ENCODE measurements around the gene MTERF4. TPM values are rescaled to one million over a fixed set of nuclear protein-coding genes. Genes with fewer than 3 reads are reported as not detected.
A peak's percentile ranks its signal among the peaks of the same experiment; 100 is the strongest.

The MTERF4 gene
- polyA plus RNA-seq, 6 donors from 2014 or later = 45.7 to 71.2 (median 58.3) TPM

DNA sequence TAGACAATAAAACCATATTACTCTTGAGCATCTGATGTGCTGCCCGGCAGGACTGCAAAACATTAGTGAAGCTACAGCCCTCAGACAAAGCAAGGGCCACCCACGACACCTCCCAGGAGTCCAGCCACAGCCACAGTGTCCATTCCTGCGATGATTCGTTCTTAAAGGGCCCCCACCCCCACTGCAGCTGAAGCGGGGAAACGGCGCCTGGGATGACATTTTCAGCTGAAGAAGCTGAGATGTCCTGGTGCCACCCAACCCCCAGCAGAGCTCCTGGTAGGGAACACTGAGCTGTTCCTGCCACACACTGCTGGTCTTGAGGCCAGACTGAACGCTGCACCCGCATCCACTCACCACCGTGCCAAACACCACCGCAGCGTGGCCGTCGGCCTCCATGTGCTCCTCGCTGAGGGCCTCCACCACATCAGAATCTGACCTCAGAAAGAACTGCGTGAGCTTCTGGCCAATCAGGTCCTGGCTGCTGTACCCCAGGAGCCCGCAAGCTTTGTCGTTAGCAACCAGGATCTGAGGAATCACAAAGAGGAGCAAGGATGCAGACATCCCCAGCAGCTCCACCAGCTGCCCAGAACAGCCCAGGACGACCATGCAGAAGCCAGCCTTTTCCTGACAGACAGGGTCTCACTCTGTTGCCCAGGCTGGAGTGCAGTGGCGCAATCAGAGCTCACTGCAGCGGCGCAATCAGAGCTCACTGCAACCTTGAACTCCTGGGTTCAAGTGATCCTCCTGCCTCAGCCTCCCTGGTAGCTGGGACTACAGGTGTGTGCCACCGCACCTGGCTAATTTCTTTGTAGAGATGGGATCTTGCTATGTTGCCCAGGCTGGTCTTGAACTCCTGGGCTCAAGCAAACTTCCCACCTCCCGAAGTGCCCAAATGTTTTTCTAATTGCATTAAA lies 37.7 kb upstream of the MTERF4 start:
- H3K4me1 Mint-ChIP-seq = peaks cover 8 to 10% (median 9%) of the 10 kb centered on the region in 3 donors
- peak overlapping the region in 2 of 8 donors; percentile 3 to 25 for H3K4me3 Mint-ChIP-seq
- no peak for DNase-seq
- H3K27ac Mint-ChIP-seq = peak overlapping the region in 1 of 6 donors; percentile 28
- no peak for ATAC-seq (ENCODE audit: low read depth in 2 of 2)
- no peaks in the 10 kb centered on the region for H3K9me3 Mint-ChIP-seq
- H3K27me3 Mint-ChIP-seq = no peaks in the 10 kb centered on the region
- H3K36me3 Mint-ChIP-seq = peaks cover 0 to 11% of the 10 kb centered on the region in 2 donors

GRCh38 chr2:241138471-241138870 lies 36.4 kb upstream of the MTERF4 start:
- H3K4me1 Mint-ChIP-seq = peaks cover 8 to 10% (median 9%) of the 10 kb centered on the region in 3 donors

GRCh38 chr2:241137276-241138190 lies 35.4 kb upstream of the MTERF4 start:
- peaks cover 8 to 10% (median 9%) of the 10 kb centered on the region in 3 donors for H3K4me1 Mint-ChIP-seq
- no peaks in the 10 kb centered on the region for H3K9me3 Mint-ChIP-seq
- H3K36me3 Mint-ChIP-seq = peaks cover 2 to 20% of the 10 kb centered on the region in 2 donors
- H3K4me3 Mint-ChIP-seq = peak overlapping the region in 1 of 8 donors; percentile 60
- H3K27ac Mint-ChIP-seq = no peak overlapping the region
- no peak for ATAC-seq (ENCODE audit: low read depth in 2 of 2)
- H3K27me3 Mint-ChIP-seq = no peaks in the 10 kb centered on the region
- no peak for DNase-seq

More at GRCh38 chr2:241138471-241138870, 36.4 kb upstream of the MTERF4 start:
- no peak overlapping the region for H3K27ac Mint-ChIP-seq
- no peak for DNase-seq
- no peaks in the 10 kb centered on the region for H3K27me3 Mint-ChIP-seq
- no peak overlapping the region for H3K4me3 Mint-ChIP-seq
- H3K9me3 Mint-ChIP-seq = no peaks in the 10 kb centered on the region
- H3K36me3 Mint-ChIP-seq = peaks cover 0 to 11% of the 10 kb centered on the region in 2 donors
- no peak for ATAC-seq (ENCODE audit: low read depth in 2 of 2)

GRCh38 chr2:241136661-241137260 lies 34.7 kb upstream of the MTERF4 start:
- H3K4me3 Mint-ChIP-seq = no peak overlapping the region
- no peak for DNase-seq
- ATAC-seq (ENCODE audit: low read depth in 2 of 2) = no peak
- no peaks in the 10 kb centered on the region for H3K9me3 Mint-ChIP-seq
- H3K4me1 Mint-ChIP-seq = peaks cover 4 to 5% (median 4%) of the 10 kb centered on the region in 3 donors
- H3K27ac Mint-ChIP-seq = no peak overlapping the region
- H3K27me3 Mint-ChIP-seq = no peaks in the 10 kb centered on the region
- H3K36me3 Mint-ChIP-seq = peaks cover 4 to 14% of the 10 kb centered on the region in 2 donors

- ATAC-seq (ENCODE audit: low read depth in 2 of 2) (no peak), DNase-seq (no peak)
- no peak overlapping the region for H3K27ac Mint-ChIP-seq
- H3K4me3 Mint-ChIP-seq = no peak overlapping the region
- H3K4me1 Mint-ChIP-seq = peaks cover 0 to 4% (median 0%) of the 10 kb centered on the region in 3 donors
- H3K36me3 Mint-ChIP-seq = peaks cover 4 to 10% of the 10 kb centered on the region in 2 donors
- no peaks in the 10 kb centered on the region for H3K27me3 Mint-ChIP-seq
- H3K9me3 Mint-ChIP-seq = no peaks in the 10 kb centered on the region
Measured at GRCh38 chr2:241136191-241136590, 34.1 kb upstream of the MTERF4 start.

DNA sequence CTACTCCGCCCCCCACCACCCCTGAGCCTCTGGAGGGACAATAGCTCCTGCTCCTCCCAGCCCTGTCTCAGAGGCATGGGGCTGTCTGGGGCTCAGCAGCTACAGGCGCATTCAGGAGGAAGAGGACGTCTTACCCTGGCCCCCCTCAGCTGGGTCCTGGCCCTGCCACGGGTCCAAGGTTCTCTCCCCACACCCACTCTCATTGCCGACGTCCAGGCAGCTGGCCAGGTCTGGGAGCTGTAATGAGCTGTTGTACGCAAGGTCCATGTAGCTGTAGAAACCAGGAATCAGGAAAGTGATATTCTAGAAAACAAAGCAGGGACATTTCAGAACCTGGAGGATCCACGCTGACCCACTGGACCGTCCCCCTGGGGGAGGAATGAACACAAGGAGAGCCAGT lies 33.6 kb upstream of the MTERF4 start:
- Mint-ChIP-seq H3K4me3 (no peak overlapping the region), H3K4me1 (peaks cover 0 to 4% (median 3%) of the 10 kb centered on the region in 3 donors), H3K27me3 (no peaks in the 10 kb centered on the region), H3K27ac (no peak overlapping the region), H3K9me3 (no peaks in the 10 kb centered on the region), H3K36me3 (peaks cover 4 to 10% of the 10 kb centered on the region in 2 donors)
- ATAC-seq (ENCODE audit: low read depth in 2 of 2) = no peak
- DNase-seq = no peak

DNA sequence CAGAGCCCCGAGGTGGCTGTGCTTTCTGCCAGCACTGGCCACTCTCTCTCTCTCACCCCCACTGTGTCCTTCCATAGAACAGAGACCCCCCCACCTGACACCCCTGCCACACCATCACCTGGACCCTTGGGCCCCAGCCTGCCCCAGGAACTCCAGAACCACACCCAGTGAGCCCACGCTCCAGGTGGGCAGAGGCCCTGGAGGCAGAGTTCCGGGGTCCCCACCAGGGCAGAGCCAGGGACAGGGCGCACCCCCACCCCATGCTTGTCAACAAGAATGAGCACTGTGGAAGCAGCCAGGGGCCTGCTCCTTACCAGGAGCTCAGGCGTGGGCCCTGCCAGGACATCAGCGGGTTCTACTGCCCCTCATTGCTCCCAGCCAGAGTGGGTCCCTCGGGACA lies 32.6 kb upstream of the MTERF4 start:
- Mint-ChIP-seq H3K9me3 (no peaks in the 10 kb centered on the region), H3K4me3 (no peak overlapping the region), H3K36me3 (peaks cover 4 to 10% of the 10 kb centered on the region in 2 donors), H3K4me1 (peaks cover 0 to 6% (median 4%) of the 10 kb centered on the region in 3 donors), H3K27ac (no peak overlapping the region), H3K27me3 (no peaks in the 10 kb centered on the region)
- DNase-seq (no peak), ATAC-seq (ENCODE audit: low read depth in 2 of 2) (no peak)

- Mint-ChIP-seq H3K9me3 (no peaks in the 10 kb centered on the region), H3K27me3 (no peaks in the 10 kb centered on the region), H3K4me1 (peaks cover 6 to 14% (median 12%) of the 10 kb centered on the region in 3 donors), H3K4me3 (no peak overlapping the region), H3K27ac (peak overlapping the region in 2 of 6 donors; percentile 23 to 33), H3K36me3 (peaks cover 4 to 10% of the 10 kb centered on the region in 2 donors)
- DNase-seq (no peak), ATAC-seq (ENCODE audit: low read depth in 2 of 2) (no peak)
Measured at GRCh38 chr2:241133436-241133820, 31.3 kb upstream of the MTERF4 start.

DNA sequence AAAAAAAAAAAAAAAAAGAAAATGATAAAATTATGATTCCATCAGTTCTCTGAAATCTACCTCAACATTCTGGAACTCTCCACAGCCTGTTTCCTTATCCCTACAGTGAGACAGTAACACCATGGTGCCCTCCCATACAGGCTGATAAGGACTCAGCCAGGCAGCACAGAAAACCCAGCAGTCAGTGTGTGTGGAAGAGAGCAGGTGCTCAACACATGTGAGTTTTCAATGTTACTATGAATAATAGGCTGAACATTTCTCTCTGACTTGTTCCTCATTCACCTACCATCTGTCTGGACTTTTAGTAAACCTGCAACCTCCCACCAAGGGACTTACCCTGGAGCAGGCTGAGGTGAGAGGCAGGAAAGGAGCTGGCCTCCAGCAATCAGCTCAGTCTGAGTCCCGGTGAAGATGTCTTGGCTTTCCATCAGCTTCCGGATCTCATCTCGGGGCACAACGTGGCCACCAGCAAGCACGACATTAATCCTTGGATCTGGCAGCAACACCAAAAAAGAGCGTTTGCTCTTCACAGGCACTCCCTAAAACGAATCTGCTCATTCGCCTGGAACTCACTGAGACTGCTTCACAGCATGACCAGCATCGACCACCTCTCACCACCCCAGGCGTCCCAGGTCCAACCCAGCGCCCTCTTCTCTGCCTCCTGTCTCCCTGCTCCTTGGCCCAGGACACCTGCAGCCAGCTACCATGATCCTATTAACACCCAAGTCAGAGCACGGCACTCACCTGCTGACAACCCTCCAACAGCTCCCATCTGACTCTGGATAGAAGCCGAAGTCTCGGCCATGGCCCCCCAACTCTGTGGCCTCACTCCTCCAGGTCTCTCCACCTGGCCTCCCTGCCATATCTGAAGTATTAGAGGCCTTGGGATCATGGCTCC lies 30.7 kb upstream of the MTERF4 start:
- H3K36me3 Mint-ChIP-seq = peaks cover 4 to 10% of the 10 kb centered on the region in 2 donors
- DNase-seq (no peak), ATAC-seq (ENCODE audit: low read depth in 2 of 2) (no peak)
- H3K4me1 Mint-ChIP-seq = peaks cover 11 to 20% (median 17%) of the 10 kb centered on the region in 3 donors
- no peaks in the 10 kb centered on the region for H3K27me3 Mint-ChIP-seq
- H3K9me3 Mint-ChIP-seq = peaks cover 0 to 2% (median 0%) of the 10 kb centered on the region in 7 donors
- peak overlapping the region in 1 of 8 donors; percentile 12 for H3K4me3 Mint-ChIP-seq
- H3K27ac Mint-ChIP-seq = peak overlapping the region in 5 of 6 donors; percentile 23 to 93 (median 39)

DNA sequence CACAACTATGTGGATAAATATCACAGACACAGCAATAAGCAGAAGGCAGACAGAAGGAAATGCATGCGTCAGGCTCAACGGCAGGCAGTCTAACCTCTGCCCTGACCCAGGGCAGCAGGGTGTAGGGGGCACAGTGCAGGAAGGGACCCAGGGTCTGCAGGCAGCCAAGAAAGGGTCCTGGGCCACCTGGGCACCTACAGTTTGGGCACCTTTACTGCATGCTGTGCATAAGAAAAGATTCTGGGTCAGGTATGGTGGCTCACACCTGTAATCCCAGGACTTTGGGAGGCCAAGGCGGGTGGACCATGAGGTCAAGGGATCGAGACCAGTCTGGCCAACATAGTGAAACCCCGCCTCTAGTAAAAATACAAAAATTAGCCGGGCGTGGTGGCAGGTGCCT lies 29.4 kb upstream of the MTERF4 start:
- peaks cover 22 to 31% (median 24%) of the 10 kb centered on the region in 3 donors for H3K4me1 Mint-ChIP-seq
- no peak overlapping the region for H3K4me3 Mint-ChIP-seq
- ATAC-seq (ENCODE audit: low read depth in 2 of 2) (no peak), DNase-seq (no peak)
- no peak overlapping the region for H3K27ac Mint-ChIP-seq
- H3K27me3 Mint-ChIP-seq = no peaks in the 10 kb centered on the region
- peaks cover 4 to 10% of the 10 kb centered on the region in 2 donors for H3K36me3 Mint-ChIP-seq
- H3K9me3 Mint-ChIP-seq = peaks cover 0 to 3% (median 0%) of the 10 kb centered on the region in 7 donors

GRCh38 chr2:241130316-241130715 lies 28.2 kb upstream of the MTERF4 start:
- H3K4me3 Mint-ChIP-seq = no peak overlapping the region
- H3K9me3 Mint-ChIP-seq = peaks cover 0 to 3% (median 0%) of the 10 kb centered on the region in 7 donors
- DNase-seq (no peak), ATAC-seq (ENCODE audit: low read depth in 2 of 2) (no peak)
- no peaks in the 10 kb centered on the region for H3K27me3 Mint-ChIP-seq
- H3K36me3 Mint-ChIP-seq = peaks cover 4 to 10% of the 10 kb centered on the region in 2 donors
- H3K27ac Mint-ChIP-seq = peak overlapping the region in 3 of 6 donors; percentile 77 to 100 (median 89)
- H3K4me1 Mint-ChIP-seq = peaks cover 24 to 42% (median 30%) of the 10 kb centered on the region in 3 donors
